ENCODE results near the gene FAM135A.
"Not testable (repeated sequence)": the region's sequence is repeated elsewhere in the genome, so short reads cannot be mapped to it uniquely, and the experiment has no call there.

The FAM135A gene

GRCh38 chr6:70396796-70397729, 16.2 kb upstream of the FAM135A start:
- no peak for DNase-seq

GRCh38 chr6:70398783-70399728, 14.3 kb upstream of the FAM135A start:
- peak; percentile 4 for DNase-seq

GRCh38 chr6:70404658-70405057, 8.7 kb upstream of the FAM135A start:
- DNase-seq, result no peak

GRCh38 chr6:70409216-70409615, 4.1 kb upstream of the FAM135A start:
- no peak for DNase-seq

- DNase-seq, result no peak
Observed at GRCh38 chr6:70411542-70412251, 1.6 kb upstream of the FAM135A start.

- no peak for DNase-seq
Observed at GRCh38 chr6:70412252-70413113, 825 bp upstream of the FAM135A start.

DNA sequence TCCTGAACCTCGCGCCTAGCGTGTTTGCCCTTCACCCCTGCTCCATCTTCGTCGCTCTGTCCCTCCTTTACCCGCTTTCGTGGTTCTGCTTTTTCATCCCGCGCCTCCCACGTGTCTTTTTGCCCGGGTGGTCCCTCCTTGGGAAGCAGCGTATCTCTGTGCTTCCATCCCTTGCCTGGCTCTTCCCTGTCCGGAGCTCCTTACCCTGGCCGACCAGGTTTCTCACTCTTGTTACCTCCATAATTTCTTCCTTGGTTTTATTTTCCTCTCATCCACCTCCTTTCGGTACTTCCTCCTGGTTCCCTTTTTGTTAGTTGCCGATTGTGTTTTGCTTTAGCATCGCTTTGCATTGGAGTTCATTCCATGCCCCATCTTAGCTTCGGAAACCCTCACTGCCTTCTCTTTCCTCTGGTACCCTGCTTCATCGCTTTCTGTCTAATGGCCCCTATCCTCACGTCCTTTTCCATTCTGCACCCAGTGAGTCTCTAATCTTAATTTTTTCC, 735 bp downstream of the FAM135A start:
- peak; percentile 4 for DNase-seq

DNA sequence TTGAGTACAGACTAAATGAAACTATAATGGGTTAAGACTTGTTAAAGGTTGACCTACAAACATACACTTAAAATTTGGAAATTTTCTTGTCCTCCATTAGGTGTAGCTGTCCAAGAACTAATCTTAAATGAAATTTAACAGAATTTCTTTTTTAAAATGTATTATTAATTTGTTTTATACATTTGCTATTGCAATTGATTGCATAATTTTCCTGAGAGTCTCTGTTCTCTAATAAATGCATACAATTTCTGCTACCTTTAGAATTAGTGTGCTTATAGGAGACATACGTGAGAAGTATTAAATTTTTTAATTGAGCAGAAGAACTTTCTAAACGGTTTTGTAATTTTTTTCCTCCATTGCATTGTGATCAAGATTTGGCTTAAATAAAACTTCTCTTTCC, 1.5 kb downstream of the FAM135A start:
- DNase-seq, result no peak

DNA sequence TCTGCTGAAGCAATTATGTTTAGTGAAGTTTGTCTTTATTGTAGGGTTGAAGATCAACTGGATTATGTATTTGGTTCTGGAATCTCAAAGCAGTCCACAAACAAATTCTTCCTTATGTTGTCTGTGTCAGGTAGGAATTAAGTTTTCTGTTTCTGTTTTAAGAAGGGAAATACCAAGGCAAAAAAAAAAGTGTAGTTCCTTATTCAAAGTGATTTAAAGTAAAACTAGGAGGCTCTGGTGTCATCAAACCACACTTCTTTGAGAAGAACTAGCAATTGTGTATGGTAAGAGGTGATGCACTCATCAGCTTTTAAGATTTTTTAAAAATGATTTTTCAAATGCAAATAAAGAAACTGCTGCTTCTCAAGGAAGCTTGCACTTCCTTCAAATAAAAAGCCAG, 1.9 kb downstream of the FAM135A start:
- DNase-seq, result no peak

DNA sequence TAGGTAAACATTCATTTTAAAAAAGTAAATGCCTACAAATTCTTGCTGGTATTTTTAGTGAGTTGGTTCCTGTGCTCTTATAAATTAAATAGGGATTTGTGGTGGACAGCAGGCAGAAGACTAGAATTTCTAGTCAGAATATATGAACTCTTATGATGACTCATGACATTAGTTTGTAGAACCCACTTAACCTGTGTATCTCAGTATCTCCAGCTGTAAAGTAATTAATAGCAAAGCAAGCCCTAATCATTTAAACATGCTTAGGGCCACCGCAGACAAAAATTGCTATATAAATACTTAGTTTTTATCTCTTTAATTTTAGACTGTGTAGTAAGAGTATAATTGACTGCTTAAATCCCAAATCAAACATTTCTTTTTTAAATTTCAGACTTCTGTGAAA, 2.4 kb downstream of the FAM135A start:
- DNase-seq, result no peak

- no peak for DNase-seq
Observed at GRCh38 chr6:70421509-70421908, 8.2 kb downstream of the FAM135A start.

DNA sequence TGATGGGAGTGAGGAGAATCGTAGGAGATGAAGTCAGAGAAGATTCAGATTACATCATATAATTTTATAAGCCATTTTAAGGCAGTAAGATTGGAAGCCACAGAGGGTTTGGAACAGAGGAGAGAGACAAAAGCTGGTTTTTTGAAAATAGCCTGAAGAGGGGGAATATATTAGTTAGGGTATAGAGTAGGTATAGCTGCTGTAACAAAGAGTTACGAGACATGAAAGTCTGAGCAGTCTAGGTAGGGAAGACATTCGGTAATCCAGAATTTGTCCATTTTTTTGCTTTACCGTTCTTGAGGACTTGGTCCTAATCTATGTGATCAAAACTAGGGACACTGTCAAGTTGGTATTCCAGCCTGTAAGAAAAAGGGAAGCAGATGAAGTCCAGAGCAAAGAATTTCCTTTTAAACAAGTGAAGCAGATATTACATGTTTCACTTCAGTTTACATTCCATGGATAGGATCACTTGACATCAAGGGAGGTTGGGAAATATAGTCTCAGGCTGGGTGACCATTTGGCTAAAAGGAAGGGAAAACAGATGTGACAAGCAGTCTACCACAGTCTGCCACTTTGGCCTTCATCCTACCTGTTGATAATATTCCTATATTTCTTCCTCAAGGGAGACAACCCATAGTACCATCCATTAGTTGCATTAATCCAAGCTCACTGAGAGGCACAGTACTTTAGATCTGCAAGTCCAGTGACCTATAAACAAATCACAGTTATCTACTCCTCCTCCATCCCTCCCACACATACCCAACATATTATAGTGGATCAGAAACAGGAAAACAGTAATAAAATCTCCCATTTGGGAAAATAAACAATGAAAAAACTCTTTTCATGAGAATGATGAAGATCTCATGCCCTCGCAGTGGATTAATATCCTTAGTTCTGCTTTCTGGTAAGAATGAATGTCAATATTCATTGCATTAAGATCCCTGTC, 10.2 kb downstream of the FAM135A start:
- DNase-seq, result no peak

DNA sequence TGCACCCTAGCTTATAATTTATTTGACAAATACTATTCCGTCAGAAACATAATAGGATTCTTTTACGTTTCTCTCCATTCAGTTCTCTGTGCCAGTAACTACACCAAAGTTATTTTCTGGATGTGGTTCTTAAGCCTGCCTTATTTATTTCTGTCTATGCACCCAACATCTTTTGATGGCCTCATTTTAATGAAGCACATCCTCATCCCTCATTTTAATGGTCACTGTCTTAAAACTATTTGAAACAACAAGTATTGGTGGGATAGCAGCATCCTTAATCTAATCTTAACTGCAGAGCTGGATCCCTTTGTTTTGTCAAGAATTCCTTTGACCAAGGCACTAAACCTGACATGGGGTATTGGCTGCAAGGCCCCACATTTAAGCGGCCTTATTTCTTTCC, 11.0 kb downstream of the FAM135A start:
- no peak for DNase-seq

- no peak for DNase-seq
Observed at GRCh38 chr6:70436320-70436719, 23.0 kb downstream of the FAM135A start.

DNA sequence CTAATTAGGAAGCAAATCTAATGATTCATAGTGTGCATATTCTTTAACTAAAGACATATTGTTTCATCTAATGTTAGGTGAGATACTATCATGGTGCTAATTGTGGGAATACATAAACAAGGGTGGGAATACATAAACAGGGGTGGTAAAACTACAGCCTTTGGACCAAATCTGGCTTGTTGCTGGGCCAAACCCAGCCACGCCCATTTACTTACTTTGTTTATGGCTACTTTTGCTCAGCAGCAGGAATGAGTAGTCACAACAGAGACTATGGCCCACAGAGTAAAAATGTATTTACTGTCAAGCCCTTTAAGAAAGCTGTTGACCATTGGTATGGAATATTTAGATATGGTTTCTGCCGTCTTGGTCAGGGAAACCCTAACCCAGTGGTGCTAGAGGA, 31.7 kb downstream of the FAM135A start:
- DNase-seq, result no peak

DNA sequence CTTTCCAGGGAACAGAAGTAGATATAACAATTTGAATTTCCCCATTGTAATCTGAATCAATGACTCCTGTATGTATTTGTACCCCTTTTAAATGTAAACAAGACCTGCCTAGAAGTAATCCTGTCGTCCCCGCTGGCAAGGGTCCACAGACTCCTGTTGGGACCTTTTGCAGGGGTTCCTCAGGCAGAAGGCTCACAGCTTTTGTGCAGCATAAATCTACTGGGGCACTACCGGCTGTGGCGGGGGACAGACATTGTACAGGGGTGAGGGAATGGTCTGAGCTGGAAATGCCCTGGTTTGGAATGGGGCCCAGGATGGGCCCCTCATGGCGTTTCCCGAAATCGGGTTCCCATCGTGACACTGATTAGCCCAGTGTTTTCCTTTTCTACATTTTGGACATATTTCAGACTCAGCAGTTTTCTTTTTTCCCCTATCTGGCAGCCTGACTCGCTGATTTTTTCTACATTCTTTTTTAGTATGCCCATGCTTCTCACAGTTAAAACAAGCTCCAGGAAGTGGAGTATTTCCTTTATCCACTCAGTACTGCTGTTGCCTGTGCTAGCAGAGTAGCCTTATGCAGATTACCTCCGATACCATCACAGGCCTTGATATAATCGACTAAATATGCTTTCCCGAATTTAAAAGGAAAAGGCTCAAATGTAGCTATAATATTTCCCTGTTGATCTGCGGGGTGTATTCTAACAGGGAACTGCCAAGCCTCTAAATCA, 34.2 kb downstream of the FAM135A start:
- DNase-seq, result not testable (repeated sequence)

DNA sequence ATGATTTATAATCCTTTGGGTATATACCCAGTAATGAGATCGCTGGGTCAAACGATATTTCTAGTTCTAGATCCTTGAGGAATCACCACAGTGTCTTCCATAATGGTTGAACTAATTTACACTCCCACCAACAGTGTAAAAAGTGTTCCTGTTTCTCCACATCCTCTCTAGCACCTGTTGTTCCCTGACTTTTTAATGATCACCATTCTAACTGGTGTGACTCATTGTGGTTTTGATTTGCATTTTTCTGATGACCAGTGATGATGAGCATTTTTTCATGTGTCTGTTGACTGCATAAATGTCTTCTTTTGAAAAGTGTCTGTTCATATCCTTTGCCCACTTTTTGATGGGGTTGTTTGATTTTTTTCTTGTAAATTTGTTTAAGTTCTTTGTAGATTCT, 40.6 kb downstream of the FAM135A start:
- DNase-seq, result not testable (repeated sequence)

- DNase-seq, result no peak
Observed at GRCh38 chr6:70456735-70457134, 43.4 kb downstream of the FAM135A start.

DNA sequence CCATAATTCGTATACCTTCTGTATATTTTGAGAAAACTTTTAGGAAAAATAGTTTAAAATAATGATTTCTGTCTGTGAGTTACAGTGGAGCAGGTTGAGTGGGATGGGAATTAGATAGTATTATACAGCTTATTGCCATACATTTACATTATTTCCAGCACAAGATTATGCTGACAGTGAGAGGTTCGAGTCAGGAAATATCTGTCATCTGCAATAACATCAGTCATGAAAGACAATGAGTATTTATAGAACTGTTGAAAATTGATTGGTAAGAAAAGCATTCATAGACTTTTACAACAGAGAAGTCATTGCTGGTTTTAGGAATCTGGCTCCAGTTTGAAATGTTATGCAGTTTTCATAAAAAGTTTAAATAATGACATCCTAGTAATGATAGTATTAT, 45.9 kb downstream of the FAM135A start:
- DNase-seq, result no peak

DNA sequence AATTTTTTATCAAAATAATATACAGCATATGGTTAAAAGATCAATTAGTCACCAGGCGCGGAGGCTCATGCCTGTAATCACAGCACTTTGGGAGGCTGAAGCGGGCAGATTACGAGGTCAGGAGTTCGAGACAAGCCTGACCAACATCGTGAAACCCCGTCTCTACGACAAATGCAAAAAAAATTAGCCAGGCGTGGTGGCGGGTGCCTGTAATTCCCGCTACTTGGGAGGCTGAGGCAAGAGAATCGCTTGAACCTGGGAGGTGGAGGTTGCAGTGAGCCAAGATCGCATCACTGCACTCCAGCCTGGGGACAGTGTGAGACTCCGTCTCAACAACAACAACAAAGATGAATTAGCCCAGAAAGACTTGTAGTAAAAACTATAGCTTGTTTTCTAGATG, 46.4 kb downstream of the FAM135A start:
- DNase-seq, result not testable (repeated sequence)

Measured in fibroblast of skin of right quadriceps (primary cell).